GM21825 (cell line): ENCODE measurements around the gene RPL13.
"Not testable (repeated sequence)": the region's sequence is repeated elsewhere in the genome, so short reads cannot be mapped to it uniquely, and the experiment has no call there.

Experiments used
- ATAC-seq: cut with Tn5 transposase; IDR thresholded peaks from one replicate; pipeline ENCODE4 v1.9.1; 2021; ENCODE audit warnings: mild to moderate bottlenecking, moderate library complexity; ENCODE audit not compliant: unreplicated experiment

The RPL13 gene

GRCh38 chr16:89576153-89577054 lies 15.9 kb downstream of the RPL13 start:
- ATAC-seq, result no peak

GRCh38 chr16:89577055-89577759 lies 16.7 kb downstream of the RPL13 start:
- no peak for ATAC-seq

GRCh38 chr16:89579351-89579750 lies 18.9 kb downstream of the RPL13 start:
- no peak for ATAC-seq

GRCh38 chr16:89581045-89581695 lies 20.7 kb downstream of the RPL13 start:
- ATAC-seq, result no peak

DNA sequence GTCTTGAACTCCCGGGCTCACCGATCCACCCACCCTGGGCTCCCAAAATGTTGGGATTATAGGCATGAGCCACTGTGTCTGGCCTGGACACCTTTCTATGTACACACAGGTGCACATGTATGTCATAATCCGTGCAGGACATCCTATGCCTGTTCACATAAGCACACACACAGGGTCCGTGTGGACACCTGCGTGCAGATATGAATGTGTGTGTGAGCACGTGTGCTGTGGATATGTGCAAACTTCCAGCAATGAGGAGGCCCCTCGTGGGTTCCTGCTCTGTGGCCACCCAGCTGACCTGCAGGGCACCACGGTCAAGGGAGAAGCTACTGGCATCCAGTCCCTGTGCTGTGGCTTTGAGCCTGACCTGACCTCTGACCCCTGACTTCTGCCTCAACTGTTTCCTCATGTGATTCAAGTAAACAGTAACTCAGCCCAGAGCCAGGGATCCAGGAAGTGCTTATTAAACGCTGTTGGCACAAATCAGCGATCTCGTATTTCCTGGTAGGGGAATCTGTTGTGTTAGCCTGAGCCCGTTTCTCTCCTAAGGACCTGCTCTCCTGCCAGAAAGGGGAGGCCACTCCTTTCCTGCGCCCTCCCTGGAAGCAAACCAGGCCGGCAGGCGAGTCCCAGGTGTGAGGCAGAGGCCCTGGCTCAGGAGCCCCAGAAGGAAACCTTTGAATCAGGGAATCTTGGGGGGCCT lies 21.5 kb downstream of the RPL13 start:
- no peak for ATAC-seq

DNA sequence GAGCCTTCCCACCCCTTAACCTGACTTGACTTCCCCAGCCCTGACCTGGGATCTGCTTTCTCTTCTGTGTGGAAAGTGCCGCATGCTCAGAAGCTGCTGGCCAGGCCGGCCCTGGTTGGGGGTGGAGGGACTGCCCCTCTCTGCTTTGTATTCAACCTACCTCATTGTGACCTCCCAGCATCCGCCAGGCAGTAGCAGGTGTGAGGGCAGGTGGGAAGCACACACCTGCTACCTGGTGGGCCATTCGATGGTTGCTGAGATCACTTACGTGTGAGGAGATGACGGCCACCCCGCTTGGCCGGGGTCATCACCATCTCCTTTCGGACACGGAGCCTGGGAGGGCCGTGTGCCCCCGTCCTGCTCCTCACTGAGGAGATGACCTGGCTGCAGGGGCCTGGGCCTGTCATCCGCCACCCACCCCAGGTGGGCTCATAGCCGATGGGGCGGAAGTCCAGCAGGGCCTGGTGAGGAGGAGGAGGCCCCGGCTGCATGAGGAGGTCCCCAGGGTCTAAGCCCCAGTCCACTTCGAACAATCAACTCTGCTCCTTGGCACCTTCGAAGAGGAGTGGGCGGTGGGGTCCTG lies 22.2 kb downstream of the RPL13 start:
- ATAC-seq, result no peak

DNA sequence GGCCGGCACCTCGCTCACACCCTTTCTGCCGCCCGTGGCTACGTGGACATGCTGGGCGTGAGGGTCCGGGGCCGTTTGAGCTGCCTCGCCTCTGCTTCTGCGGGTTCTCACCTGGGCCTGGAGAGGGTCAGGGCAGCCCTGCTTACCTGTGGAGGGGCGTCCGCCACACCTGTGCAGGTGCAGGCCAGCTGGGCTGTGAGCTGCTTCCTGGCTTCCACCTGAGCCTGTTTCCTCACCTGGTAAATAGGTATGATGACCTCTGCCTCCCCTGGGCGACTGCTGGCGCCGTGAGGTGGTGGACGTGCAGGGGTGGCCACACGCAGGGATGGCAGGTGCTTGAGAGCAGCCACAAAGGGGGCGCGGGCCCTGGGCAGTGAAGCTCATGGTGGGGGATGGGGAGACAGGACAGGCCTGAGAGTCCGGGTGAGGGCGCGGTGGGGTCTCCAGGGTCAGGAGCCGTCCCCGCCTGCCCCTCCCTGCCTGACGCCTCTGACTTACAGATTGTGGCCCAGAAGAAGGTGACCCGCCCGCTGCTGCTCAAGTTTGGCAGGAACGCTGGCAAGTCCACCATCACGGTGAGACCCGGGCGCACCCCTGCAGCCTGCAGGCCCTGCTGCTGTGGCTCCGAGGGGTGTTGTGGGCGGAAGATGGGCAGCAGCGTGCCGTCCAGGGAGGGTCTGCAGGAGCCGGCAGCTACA lies 22.9 kb downstream of the RPL13 start:
- no peak for ATAC-seq

GRCh38 chr16:89583895-89584644 lies 23.6 kb downstream of the RPL13 start:
- no peak for ATAC-seq

DNA sequence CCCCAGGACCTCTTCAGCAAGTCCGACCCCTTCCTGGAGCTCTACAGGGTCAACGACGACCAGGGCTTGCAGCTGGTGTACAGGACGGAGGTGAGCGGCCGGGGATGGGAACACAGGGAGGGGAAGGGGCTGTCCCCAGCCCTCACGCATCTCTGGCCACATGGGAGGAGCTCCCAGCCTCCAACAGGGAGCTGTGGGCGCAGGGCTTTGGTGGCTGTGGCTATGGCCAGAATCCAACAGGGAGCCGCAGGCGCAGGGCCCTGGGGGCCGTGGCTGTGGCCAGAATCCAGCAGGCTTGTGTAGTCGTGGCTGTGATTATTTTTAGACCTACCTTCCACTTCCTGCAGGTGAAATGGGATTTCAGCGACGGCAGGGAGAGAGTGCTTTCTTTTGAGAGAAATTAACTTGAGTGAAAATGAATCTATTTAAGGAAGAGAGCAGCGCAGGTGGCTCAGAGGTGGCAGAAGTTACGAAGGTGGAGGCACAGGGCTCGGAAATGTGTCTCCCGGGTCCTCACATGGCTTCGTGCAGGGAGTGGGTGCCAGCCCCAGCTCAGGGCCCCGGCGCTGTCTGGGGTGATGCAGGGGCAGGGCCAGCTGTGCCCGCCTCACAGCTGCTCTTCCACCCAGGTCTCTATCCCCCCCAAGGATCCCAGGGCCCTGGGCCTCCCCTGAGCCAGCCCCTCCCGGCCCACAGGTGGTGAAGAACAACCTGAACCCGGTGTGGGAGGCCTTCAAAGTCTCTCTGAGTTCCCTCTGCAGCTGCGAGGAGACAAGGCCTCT lies 24.5 kb downstream of the RPL13 start:
- no peak for ATAC-seq

DNA sequence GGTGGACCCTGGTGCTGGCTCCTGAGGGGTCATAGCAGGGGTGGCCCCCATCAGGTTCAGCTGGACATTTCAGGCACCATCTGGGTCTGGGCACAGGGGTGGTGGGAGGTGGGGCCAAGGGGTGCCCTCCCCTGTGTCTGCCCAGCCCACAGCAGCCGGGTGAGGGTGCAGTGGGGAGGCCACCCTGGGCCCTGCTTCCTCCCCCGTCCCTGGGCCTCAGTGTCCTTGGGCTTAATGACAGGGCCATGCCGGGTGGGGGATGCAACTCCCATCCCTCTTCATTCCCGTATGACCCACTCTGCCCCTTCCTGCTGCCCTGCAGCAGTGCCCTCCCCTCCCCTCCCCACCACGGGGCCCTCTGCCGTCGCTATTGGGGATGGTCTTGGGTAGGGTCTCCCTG lies 25.7 kb downstream of the RPL13 start:
- ATAC-seq, result no peak

DNA sequence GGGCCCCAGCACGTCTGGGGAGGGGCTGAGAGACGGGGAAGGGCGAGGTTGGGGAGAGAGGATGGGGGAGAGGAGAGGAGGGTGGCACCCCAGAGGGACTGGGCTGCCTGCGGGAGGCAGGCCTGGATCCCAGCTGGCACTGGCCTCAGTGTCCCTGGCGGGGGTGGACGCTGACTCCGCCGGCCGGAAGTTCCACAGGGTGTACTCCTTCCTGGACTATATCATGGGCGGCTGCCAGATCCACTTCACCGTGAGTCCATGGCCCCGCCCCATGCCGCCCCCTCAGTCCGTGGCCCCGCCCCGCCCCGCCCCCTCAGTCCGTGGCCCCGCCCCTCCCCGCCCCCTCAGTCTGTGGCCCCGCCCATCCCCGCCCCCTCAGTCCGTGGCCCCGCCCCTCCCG lies 26.4 kb downstream of the RPL13 start:
- no peak for ATAC-seq

DNA sequence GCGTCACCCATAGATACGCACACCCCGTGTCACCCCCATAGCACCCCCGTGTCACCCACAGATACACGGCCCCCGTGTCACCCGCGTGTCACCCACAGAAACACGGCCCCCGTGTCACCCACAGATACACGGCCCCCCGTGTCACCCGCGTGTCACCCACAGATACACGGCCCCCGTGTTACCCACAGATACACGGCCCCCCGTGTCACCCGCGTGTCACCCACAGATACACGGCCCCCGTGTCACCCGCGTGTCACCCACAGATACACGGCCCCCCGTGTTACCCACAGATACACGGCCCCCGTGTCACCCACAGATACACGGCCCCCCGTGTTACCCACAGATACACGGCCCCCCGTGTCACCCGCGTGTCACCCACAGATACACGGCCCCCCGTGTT lies 27.2 kb downstream of the RPL13 start:
- ATAC-seq, result not testable (repeated sequence)

DNA sequence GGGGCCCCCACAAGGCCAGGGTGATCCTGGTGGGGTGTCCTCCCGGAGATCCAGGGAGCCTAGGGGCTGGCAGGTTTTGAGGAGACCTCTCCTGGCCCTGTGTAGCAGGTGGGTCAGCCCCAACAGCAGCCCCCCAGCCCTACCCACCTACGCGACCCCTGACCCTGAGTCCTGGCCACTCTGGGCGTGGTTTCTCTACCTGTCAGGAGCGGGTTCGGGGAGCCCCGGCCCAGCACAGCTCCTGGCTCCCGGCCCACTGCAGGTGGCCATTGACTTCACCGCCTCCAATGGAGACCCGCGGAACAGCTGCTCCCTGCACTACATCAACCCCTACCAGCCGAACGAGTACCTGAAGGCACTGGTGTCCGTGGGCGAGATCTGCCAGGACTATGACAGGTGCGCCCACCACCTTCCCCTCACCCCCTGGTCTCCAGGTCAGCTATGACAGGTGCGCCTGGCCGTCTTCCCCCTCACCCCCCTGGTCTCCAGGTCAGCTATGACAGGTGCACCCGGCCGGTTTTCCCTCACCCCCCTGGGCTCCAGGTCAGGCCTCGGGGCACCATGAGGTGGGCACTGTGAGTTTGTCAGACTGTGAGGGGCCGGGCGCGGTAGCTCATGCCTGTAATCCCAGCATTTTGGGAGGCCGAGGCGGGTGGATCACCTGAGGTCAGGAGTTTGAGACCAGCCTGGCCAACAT lies 28.1 kb downstream of the RPL13 start:
- ATAC-seq, result no peak

- ATAC-seq, result no peak
These were observed 28.9 kb downstream of the RPL13 start for GRCh38 chr16:89589241-89589926.

DNA sequence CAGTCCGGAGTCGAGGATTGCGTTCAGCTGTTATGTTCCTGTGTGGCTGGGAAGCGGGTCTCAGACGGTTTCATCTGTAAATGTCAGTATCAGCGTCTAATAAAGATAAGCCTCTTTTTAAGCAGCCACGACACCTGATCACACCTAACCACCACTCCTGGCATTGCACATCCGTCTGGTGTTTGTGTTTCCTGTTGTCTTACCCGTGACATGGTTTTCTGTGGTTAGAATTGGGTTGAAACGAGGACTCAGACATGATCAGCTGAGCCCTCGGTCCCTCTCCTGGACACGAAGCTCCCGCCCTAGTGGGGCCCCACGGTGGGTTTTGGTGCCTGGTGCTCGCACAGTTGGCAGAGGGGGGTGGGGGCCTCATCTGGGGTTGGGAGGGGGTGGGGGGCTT lies 33.4 kb downstream of the RPL13 start:
- ATAC-seq, result no peak

DNA sequence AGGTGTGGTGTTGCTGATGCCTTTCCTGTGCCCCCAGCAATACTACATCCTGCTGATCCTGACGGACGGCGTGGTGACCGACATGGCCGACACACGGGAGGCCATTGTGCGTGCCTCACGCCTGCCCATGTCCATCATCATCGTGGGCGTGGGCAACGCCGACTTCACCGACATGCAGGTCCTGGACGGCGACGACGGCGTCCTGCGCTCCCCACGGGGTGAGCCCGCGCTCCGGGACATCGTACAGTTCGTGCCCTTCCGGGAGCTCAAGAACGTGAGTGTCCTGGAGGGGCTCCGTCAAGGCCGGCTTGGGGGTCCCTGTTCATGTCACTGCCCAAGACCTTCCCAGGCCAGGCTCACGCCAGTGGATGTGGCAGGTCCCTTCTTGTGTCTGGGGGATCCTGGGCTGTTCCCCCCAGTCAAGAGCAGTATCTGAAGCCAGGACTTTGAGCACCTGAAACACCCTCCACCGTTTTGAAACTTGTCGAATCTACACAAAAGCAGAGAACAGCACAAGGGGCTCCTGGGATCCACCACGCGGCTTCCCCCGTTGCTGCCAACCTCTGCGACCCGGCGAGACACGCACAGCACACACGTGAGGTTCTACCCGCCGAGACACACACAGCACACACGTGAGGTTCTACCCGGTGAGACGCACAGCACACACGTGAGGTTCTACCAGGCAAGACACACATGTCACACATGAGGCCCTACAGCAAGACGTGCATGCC lies 35.0 kb downstream of the RPL13 start:
- ATAC-seq, result no peak
